A549 treated with Hydrocortisone at 1 μM for 4 hours (cell line): ENCODE measurements around the gene MARCHF5. TPM values are rescaled to one million over a fixed set of nuclear protein-coding genes. Genes with fewer than 3 reads are reported as not detected.

Experiments used
- total RNA-seq: library from RNA; stranded (reverse); fragments of 200-300 nt; extraction: Qiagen RNA extraction; gene quantifications from 5 replicates; pipeline ENCODE4 v1.2.3, GENCODE V29; 2022

MARCHF5 gene, protein sequence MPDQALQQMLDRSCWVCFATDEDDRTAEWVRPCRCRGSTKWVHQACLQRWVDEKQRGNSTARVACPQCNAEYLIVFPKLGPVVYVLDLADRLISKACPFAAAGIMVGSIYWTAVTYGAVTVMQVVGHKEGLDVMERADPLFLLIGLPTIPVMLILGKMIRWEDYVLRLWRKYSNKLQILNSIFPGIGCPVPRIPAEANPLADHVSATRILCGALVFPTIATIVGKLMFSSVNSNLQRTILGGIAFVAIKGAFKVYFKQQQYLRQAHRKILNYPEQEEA
- 32.8 to 36.1 TPM (median 35.2 TPM) in 5 replicates for total RNA-seq

DNA sequence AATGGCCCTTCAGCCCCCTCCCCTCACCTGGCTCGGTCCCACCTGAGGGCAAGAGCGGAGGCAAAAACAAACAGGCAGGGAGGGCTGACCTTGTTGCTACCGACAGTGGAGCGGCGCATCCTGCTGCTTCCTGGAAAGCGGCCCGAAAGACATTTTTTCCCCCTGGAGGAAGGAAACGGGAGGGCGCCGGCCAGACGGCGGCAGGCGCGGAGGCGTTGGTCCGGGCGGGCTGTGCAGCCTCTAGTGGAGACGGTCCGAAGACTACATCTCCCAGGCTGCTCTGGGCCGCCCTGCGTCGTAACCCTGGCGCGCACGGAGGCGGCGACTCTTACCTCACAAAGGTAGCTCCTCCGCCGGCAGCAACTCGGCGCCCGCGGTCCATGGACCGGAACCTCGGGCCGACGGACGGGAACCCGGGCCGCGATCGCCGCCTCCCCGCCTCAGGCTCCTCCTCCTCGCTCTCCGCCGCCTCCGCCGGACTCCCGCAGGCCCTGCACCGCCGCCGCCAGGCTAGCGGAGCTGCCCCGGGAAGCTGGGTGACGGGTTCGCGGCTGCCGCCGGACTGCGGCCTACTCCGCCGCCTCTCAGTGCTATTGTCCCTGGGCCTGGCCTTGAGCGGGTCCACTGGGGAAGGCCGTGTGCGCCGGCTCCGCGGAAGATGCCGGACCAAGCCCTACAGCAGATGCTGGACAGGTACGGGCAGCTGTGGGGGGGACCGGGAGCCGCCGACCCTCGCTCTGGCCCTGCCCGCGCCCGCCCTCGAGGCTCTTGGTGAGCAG, at the start of gene MARCHF5, which contains the start of gene CPEB3:
TSS of gene MARCHF5 (plus strand) at position 331 of the 779 bp plus-strand sequence. CDS start at position 659, 328 bp downstream.
TSS of gene CPEB3 (minus strand) at position 242 of the 779 bp plus-strand sequence. CDS start 50,728 bp downstream, outside the sequence.

Other genes starting within 250 kb of the MARCHF5 start
- 0.26 to 0.40 TPM (median 0.33 TPM) in 5 replicates for gene CPEB3, start 89 bp upstream of the MARCHF5 start, total RNA-seq